A673 (cell line): ENCODE results near the gene DSCAML1.

Experiments
- CTCF ChIP-seq: fragments of 300-800, 200-600 bp; sonication (generic); conservative IDR thresholded peaks from 2 replicates; pipeline ENCODE4 v1.5.1; 2017; ENCODE audit warnings: low read depth, mild to moderate bottlenecking, antibody characterized with exemption, low read length, moderate library complexity, mixed read lengths
- EZH2 ChIP-seq: fragments of 200-600 bp; sonication (generic); IDR thresholded peaks from 2 replicates; pipeline ENCODE4 v1.6.1; 2017; ENCODE audit warnings: borderline replicate concordance, low read depth, mild to moderate bottlenecking, mixed read lengths, antibody characterized with exemption, low read length; ENCODE audit not compliant: poor library complexity, severe bottlenecking

- no peak for TF ChIP-seq CTCF
- no peak for TF ChIP-seq EZH2
These were observed 232.7 kb downstream of the DSCAML1 start for GRCh38 chr11:117564321-117564720.
